Measurements from ENCODE around the gene AADAC. TPM values are rescaled to one million over a fixed set of nuclear protein-coding genes. Genes with fewer than 3 reads are reported as not detected.

The AADAC gene
- total RNA-seq, 1 donor from 2014 or later, result not detected

DNA sequence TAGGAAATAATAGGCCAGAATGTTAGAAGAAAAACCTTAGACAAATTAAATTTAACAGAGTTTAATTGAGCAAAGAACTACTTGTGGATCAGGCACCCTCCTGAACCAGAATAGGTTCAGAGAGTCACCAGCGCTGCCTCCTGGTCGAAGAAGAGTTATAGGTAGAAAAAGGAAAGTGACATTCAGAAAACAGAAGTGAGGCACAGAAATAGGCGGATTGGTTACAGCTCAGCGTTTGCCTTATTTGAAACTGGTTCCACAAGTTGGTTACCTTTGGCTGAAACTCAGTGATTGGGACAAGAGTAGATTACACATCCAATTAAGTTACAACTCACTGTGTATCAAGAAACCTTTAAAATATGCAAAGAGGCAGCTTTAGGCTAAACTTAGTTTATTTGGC, 4.4 kb downstream of the AADAC start:
- peaks cover 2% of the 10 kb centered on the region for H3K27me3 Mint-ChIP-seq (ENCODE audit: low read depth)
- no peak overlapping the region for H3K27ac Mint-ChIP-seq (ENCODE audit: unreplicated experiment)
- H3K9me3 Mint-ChIP-seq (ENCODE audit: low read depth), result no peaks in the 10 kb centered on the region
- no peak for DNase-seq (ENCODE audit: low spot score)
- TF ChIP-seq, protein P1, sequence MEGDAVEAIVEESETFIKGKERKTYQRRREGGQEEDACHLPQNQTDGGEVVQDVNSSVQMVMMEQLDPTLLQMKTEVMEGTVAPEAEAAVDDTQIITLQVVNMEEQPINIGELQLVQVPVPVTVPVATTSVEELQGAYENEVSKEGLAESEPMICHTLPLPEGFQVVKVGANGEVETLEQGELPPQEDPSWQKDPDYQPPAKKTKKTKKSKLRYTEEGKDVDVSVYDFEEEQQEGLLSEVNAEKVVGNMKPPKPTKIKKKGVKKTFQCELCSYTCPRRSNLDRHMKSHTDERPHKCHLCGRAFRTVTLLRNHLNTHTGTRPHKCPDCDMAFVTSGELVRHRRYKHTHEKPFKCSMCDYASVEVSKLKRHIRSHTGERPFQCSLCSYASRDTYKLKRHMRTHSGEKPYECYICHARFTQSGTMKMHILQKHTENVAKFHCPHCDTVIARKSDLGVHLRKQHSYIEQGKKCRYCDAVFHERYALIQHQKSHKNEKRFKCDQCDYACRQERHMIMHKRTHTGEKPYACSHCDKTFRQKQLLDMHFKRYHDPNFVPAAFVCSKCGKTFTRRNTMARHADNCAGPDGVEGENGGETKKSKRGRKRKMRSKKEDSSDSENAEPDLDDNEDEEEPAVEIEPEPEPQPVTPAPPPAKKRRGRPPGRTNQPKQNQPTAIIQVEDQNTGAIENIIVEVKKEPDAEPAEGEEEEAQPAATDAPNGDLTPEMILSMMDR (IDR thresholded peaks at IDR 0.05), result no peak
- H3K36me3 Mint-ChIP-seq (ENCODE audit: low read depth), result no peaks in the 10 kb centered on the region
- peaks cover 3% of the 10 kb centered on the region for H3K4me1 Mint-ChIP-seq (ENCODE audit: low read depth)
- no peak overlapping the region for H3K4me3 Mint-ChIP-seq (ENCODE audit: unreplicated experiment)

DNA sequence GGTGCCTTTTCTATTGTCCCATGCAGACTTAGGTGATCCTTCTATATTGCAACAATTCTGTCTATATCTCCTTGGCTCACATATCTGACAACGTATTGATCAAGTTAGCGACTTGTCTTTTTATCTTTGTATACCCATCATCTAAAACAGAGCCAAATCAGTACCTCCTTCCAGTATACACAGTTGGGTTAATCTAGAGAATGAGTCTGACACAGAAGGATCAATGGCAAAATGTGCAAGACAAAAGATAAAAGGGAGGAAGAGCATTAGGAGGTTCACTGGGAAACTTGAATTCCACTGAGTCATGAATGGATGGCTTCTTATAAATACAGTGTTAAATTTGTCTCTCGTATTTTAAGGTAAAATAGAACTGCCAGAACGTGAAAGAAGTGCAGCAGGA, 6.0 kb downstream of the AADAC start:
- DNase-seq (ENCODE audit: low spot score), result no peak
- Mint-ChIP-seq H3K27me3 (ENCODE audit: low read depth) (peaks cover 2% of the 10 kb centered on the region), H3K27ac (ENCODE audit: unreplicated experiment) (no peak overlapping the region), H3K4me1 (ENCODE audit: low read depth) (peaks cover 3% of the 10 kb centered on the region), H3K4me3 (ENCODE audit: unreplicated experiment) (no peak overlapping the region), H3K9me3 (ENCODE audit: low read depth) (no peaks in the 10 kb centered on the region), H3K36me3 (ENCODE audit: low read depth) (no peaks in the 10 kb centered on the region)
- TF ChIP-seq, protein P1 (IDR thresholded peaks at IDR 0.05), result no peak

DNA sequence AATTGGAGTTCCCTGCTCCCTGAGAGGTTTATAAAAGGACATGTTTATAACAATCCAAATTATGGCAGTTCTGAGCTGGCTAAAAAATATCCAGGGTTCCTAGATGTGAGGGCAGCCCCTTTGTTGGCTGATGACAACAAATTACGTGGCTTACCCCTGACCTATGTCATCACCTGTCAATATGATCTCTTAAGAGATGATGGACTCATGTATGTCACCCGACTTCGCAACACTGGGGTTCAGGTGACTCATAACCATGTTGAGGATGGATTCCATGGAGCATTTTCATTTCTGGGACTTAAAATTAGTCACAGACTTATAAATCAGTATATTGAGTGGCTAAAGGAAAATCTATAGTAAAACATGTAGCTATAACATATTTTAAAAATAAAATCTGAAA, 13.9 kb downstream of the AADAC start:
- Mint-ChIP-seq H3K27me3 (ENCODE audit: low read depth) (no peaks in the 10 kb centered on the region), H3K27ac (ENCODE audit: unreplicated experiment) (no peak overlapping the region), H3K9me3 (ENCODE audit: low read depth) (peaks cover 11% of the 10 kb centered on the region), H3K4me3 (ENCODE audit: unreplicated experiment) (no peak overlapping the region), H3K4me1 (ENCODE audit: low read depth) (no peaks in the 10 kb centered on the region), H3K36me3 (ENCODE audit: low read depth) (no peaks in the 10 kb centered on the region)
- TF ChIP-seq, protein P1 (IDR thresholded peaks at IDR 0.05), result no peak
- no peak for DNase-seq (ENCODE audit: low spot score)

DNA sequence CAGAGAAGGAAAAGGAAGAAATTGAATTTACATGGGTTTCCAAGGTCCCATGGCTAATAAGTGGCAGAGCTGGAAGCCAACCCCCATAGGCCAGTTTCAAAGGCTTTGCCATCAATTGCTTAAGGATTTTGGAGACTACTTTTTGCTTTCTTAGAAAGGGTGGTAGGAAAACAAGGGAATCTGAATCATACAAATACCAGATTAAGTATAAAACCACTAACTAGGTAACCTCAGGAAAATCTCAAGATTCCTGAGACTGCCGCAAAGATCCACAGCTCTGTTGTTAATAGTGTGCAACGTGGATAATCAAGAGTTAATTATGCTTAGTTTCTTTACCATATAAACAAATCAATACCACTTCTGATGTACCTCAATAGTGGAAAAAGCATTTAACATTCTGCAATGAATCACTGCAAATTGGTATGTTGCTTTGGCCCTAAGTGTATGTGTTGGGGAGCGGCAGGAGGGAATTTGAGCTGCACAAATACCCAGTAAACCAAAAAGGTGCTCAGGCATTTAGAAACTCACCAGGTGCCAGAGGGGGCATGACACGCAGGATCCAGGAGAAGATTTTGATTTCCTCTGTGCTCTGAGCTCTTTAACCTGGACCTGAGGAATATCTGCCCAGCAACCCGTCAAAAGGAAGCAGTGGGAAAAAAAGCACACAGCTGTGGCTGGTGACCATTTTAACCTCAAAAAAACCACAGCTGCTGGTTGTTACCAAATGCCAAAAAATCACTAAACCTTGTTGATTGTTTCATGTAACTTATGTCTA, 22.0 kb downstream of the AADAC start:
- no peak overlapping the region for H3K27ac Mint-ChIP-seq (ENCODE audit: unreplicated experiment)

DNA sequence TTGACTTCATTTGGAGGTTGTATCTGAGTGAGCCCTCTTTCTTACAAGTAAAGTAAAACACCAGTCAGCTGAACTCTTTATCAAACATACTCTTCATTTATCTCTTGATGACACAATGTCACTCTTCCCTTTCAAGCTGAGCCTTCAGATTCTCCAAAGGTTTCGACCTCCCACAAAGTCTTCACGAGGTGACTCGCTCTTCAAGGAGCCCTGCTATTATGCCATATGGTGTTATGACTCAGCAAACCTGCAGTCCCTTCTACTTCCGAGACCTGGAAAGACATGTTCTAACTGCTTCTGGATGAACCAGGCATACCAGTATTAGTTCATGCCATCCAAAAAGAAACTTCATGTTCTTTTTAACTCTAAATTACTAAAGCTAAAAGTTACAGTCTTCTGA, 23.1 kb downstream of the AADAC start:
- Mint-ChIP-seq H3K9me3 (ENCODE audit: low read depth) (no peaks in the 10 kb centered on the region), H3K27me3 (ENCODE audit: low read depth) (no peaks in the 10 kb centered on the region), H3K4me3 (ENCODE audit: unreplicated experiment) (no peak overlapping the region), H3K4me1 (ENCODE audit: low read depth) (peaks cover 19% of the 10 kb centered on the region), H3K27ac (ENCODE audit: unreplicated experiment) (peak overlapping the region; percentile 9), H3K36me3 (ENCODE audit: low read depth) (no peaks in the 10 kb centered on the region)
- no peak for DNase-seq (ENCODE audit: low spot score)
- TF ChIP-seq, protein P1 (IDR thresholded peaks at IDR 0.05), result peak; percentile 4

More for the DNA sequence above, 22.0 kb downstream of the AADAC start:
- no peak for DNase-seq (ENCODE audit: low spot score)
- no peak overlapping the region for H3K4me3 Mint-ChIP-seq (ENCODE audit: unreplicated experiment)
- H3K27me3 Mint-ChIP-seq (ENCODE audit: low read depth), result no peaks in the 10 kb centered on the region
- peaks cover 14% of the 10 kb centered on the region for H3K4me1 Mint-ChIP-seq (ENCODE audit: low read depth)
- TF ChIP-seq, protein P1 (IDR thresholded peaks at IDR 0.05), result no peak
- H3K9me3 Mint-ChIP-seq (ENCODE audit: low read depth), result no peaks in the 10 kb centered on the region
- H3K36me3 Mint-ChIP-seq (ENCODE audit: low read depth), result no peaks in the 10 kb centered on the region

All from chondrocyte (in vitro differentiated cells).